GM23338 (cell line): ENCODE results near the gene C17orf107. TPM values are rescaled to one million over a fixed set of nuclear protein-coding genes. Genes with fewer than 3 reads are reported as not detected.

Source experiments
- CREB1 ChIP-seq: fragments of 250-450 bp; sonication (Bioruptor Pico); IDR thresholded peaks from 2 replicates; pipeline ENCODE4 v1.5.0; 2020; ENCODE audit warnings: low read depth, mild to moderate bottlenecking, moderate library complexity
- CTCF ChIP-seq, 2 experiments: fragments of 200-600 bp in 1 of 2; sonication (generic) in 1 of 2; conservative IDR thresholded peaks; 2 replicates each; pipeline versions ENCODE4 v1.5.1 to v1.6.1; 2016 to 2017; ENCODE audit warnings: antibody characterized with exemption in 2 of 2, low read depth in 2 of 2, mild to moderate bottlenecking in 2 of 2, moderate library complexity in 1 of 2
- ETS1 ChIP-seq: IDR thresholded peaks from 2 replicates; pipeline ENCODE4 v1.6.1; 2016; ENCODE audit warnings: antibody characterized with exemption
- NANOG ChIP-seq: IDR thresholded peaks from 2 replicates; pipeline ENCODE4 v1.6.1; 2016; ENCODE audit warnings: antibody characterized with exemption, borderline replicate concordance
- POLR2AphosphoS5 ChIP-seq: IDR thresholded peaks from 2 replicates; pipeline ENCODE4 v1.6.1; 2016; ENCODE audit warnings: antibody characterized with exemption, low read depth
- STAT1 ChIP-seq: IDR thresholded peaks from one replicate; pipeline ENCODE4 v1.6.1; 2016; ENCODE audit warnings: antibody characterized with exemption; ENCODE audit not compliant: unreplicated experiment
- ZNF331 ChIP-seq: fragments of 250-450 bp; sonication (Bioruptor Pico); IDR thresholded peaks from 2 replicates; pipeline ENCODE4 v1.5.0; 2020; ENCODE audit warnings: low read depth, mild to moderate bottlenecking, moderate library complexity
- ZNF462 ChIP-seq: fragments of 250-450 bp; sonication (Bioruptor Pico); IDR thresholded peaks from 2 replicates; pipeline ENCODE4 v1.5.0; 2020; ENCODE audit warnings: mild to moderate bottlenecking, moderate library complexity
- polyA plus RNA-seq: library from polyadenylated mRNA; unstranded; fragments of >200 nt; fragmentation: Nextera tagmentation; extraction: Ambion mirVana; gene quantifications from 2 replicates; pipeline ENCODE4 v1.2.1, GENCODE V29; 2016
- total RNA-seq: library from RNA; depleted of rRNA; stranded (reverse); fragments of >200 nt; shearing (Covaris generic); gene quantifications from 2 replicates; pipeline ENCODE4 v1.2.3, GENCODE V29; 2014

The C17orf107 gene
- total and polyA plus RNA-seq, 2 experiments from 2014 or later: 1.9 to 5.9 TPM

- no peak for TF ChIP-seq ZNF462 (CRISPR knock-in tag)
- TF ChIP-seq STAT1: no peak
- TF ChIP-seq NANOG: no peak
- TF ChIP-seq POLR2AphosphoS5: no peak
- no peak for TF ChIP-seq ETS1
- no peak for TF ChIP-seq CREB1 (CRISPR knock-in tag)
- TF ChIP-seq ZNF331 (CRISPR knock-in tag): no peak
- no peak for TF ChIP-seq CTCF (conservative IDR thresholded peaks at IDR 0.05; ENCODE audit: low read depth in 2 of 2)
Observed at GRCh38 chr17:4859816-4860625, 39.3 kb upstream of the C17orf107 start (continued).
